Raji (cell line): ENCODE results near the gene SF3B4.

Experiments used
- POLR2A ChIP-seq: IDR thresholded peaks from 2 replicates; pipeline ENCODE4 v1.6.1; 2011; ENCODE audit warnings: low read depth, low read length, control low read depth; ENCODE audit not compliant: insufficient read depth

The SF3B4 gene

DNA sequence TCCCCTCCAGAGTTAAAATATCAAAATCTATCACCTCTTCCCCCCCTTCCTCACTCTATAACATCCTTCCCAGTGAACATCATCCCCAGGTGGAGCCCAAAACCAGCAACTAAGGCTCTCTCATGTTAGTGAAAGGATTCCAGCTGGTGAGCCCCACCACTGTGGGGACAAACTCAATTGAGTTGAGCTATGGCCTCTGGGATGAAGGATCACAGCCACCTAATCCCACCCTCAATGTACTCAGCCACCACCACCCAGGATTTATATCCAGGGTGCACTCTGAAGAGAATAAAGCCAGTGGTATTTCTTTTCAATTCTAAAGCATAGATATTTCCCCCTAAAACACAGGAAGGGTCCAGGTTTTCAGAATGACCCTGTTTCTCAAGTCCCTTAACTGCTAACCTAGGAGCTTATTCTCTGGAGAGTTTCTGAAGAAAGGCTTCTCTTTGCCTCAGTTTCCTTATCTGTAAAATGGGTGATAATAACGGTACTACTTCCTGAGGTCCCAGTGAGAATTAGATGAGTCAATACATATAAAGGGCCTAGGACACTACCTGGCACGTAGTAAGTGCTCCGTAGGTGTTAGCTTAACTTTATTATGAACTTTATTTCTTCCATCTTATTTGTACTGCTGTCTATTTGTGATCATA is 43.9 kb downstream of the SF3B4 start:
- no peak for TF ChIP-seq POLR2A

DNA sequence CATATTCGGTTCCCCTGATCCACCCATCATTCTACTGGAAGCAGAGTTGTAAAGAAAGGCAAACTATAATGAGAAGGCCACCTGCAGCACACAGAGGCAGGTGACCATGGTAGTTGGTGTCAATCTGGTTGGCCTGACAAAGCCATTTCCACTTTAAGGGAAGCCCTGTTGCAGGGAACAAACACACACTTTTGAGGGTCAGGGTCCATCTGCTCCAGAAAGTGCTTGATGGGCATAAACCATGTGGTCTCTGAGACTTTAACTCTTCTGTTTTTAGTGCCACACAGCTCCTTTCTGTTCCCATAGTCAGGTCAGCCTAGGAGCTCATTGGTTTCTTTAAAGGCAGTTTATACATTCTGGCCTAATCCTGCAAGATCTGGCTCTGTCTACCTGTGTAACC is 45.7 kb downstream of the SF3B4 start:
- TF ChIP-seq POLR2A, result no peak

DNA sequence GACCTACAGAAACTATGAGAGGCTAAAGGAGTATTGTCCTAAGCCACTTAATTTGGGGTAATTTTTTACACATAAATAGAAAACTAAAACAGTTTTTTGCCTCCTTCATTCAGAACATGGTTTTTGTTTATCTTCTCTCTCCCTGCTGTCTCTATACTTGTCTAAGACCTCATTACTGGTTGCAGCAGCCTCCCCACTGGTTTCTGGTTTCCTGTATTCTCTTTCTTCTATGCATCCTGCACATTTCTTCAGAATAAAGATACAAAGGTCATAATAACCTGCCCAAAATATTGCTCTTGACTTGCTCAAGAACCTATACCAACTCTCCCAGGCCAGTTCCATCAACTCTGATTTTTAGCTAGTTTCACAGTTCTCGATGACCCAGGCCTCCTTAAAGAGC is 48.0 kb downstream of the SF3B4 start:
- TF ChIP-seq POLR2A, result no peak

DNA sequence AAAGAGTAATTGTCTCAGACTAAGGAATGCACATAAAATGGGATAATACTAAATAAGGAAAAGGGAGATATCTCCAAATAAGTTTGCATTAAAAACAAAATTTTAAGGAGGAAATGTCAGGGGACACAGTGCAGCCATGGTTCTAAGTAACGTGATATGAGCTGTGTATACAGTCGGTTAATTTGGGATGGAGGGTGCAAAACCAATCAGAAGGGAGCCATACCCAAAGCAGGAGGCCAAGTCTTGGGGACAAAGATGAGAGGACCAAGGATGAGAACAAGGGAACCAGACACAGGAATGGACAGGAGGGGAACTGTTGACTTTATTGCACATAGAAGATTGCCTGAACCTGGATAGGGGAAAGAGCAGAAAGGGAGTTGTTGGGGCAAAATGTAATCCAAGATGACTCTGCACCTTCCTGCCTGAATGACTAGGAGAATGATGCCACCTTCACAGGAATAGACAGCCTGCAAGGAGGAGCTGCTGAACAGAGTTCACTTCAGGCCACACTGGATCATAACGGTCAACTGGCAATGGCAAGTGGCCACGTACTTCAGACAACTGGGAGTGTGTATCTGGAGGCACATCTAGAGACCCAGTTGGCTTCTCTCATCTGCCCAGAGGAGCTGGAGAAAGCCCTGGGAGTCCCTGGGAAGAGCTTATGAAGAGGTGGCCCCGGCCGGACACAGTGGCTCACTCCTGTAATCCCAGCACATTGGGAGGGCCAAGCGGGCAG is 50.2 kb downstream of the SF3B4 start:
- TF ChIP-seq POLR2A, result no peak
